Measurements from ENCODE around the gene GMDS. TPM values are rescaled to one million over a fixed set of nuclear protein-coding genes. Genes with fewer than 3 reads are reported as not detected.

Gene GMDS
- total and polyA plus RNA-seq, 2 experiments from 2014 or later: 30.1 to 36.5 TPM

- no peak for TF ChIP-seq ZNF462 (CRISPR knock-in tag; IDR thresholded peaks at IDR 0.05)
- TF ChIP-seq POLR2AphosphoS5 (IDR thresholded peaks at IDR 0.05; ENCODE audit: low read depth): no peak
- TF ChIP-seq, protein P1, sequence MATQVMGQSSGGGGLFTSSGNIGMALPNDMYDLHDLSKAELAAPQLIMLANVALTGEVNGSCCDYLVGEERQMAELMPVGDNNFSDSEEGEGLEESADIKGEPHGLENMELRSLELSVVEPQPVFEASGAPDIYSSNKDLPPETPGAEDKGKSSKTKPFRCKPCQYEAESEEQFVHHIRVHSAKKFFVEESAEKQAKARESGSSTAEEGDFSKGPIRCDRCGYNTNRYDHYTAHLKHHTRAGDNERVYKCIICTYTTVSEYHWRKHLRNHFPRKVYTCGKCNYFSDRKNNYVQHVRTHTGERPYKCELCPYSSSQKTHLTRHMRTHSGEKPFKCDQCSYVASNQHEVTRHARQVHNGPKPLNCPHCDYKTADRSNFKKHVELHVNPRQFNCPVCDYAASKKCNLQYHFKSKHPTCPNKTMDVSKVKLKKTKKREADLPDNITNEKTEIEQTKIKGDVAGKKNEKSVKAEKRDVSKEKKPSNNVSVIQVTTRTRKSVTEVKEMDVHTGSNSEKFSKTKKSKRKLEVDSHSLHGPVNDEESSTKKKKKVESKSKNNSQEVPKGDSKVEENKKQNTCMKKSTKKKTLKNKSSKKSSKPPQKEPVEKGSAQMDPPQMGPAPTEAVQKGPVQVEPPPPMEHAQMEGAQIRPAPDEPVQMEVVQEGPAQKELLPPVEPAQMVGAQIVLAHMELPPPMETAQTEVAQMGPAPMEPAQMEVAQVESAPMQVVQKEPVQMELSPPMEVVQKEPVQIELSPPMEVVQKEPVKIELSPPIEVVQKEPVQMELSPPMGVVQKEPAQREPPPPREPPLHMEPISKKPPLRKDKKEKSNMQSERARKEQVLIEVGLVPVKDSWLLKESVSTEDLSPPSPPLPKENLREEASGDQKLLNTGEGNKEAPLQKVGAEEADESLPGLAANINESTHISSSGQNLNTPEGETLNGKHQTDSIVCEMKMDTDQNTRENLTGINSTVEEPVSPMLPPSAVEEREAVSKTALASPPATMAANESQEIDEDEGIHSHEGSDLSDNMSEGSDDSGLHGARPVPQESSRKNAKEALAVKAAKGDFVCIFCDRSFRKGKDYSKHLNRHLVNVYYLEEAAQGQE (IDR thresholded peaks at IDR 0.05; ENCODE audit: unreplicated experiment): no peak
Observed at GRCh38 chr6:1598886-1599285, 646.5 kb downstream of the GMDS start (continued).

- H3K4me3 ChIP-seq: no peak overlapping the region
- H3K9me2 ChIP-seq (ENCODE audit: insufficient read depth): no peaks in the 10 kb centered on the region
- Mint-ChIP-seq H3K27me3 (ENCODE audit: insufficient read depth, low read depth, poor library complexity) (peaks cover 51% of the 10 kb centered on the region), H3K4me1 (peaks cover 24% of the 10 kb centered on the region), H3K9me3 (no peaks in the 10 kb centered on the region), H3K4me3 (no peak overlapping the region), H3K36me3 (ENCODE audit: low read depth) (no peaks in the 10 kb centered on the region), H3K27ac (no peak overlapping the region)
- DNase-seq (ENCODE audit: low spot score): no peak
- no peak overlapping the region for H3K4me2 ChIP-seq
- no peaks in the 10 kb centered on the region for H3F3A ChIP-seq (replicated peaks; ENCODE audit: low read depth)
- no peaks in the 10 kb centered on the region for H3K79me2 ChIP-seq (replicated peaks; ENCODE audit: insufficient read depth)
- H3K27ac ChIP-seq (ENCODE audit: low read depth): no peak overlapping the region
- ATAC-seq: no peak
- H4K20me1 ChIP-seq (replicated peaks; ENCODE audit: insufficient read depth): no peaks in the 10 kb centered on the region
- H3K36me3 ChIP-seq (ENCODE audit: insufficient read depth): no peaks in the 10 kb centered on the region
- peaks cover 18% of the 10 kb centered on the region for H3K27me3 ChIP-seq (ENCODE audit: insufficient read depth)
- peaks cover 5% of the 10 kb centered on the region; the same call in 1 of the 2 replicates for H3K4me1 ChIP-seq (ENCODE audit: insufficient read depth)
- H2AFZ ChIP-seq: no peak overlapping the region
- TF ChIP-seq, protein P1 (IDR thresholded peaks at IDR 0.05; ENCODE audit: unreplicated experiment): no peak
- TF ChIP-seq EZH2phosphoT487 (IDR thresholded peaks at IDR 0.05; ENCODE audit: unreplicated experiment) (no peak), JUNB (IDR thresholded peaks at IDR 0.05; ENCODE audit: unreplicated experiment) (no peak), ZNF331 (CRISPR knock-in tag; IDR thresholded peaks at IDR 0.05; ENCODE audit: low read depth) (no peak)
- TF ChIP-seq, protein P2, sequence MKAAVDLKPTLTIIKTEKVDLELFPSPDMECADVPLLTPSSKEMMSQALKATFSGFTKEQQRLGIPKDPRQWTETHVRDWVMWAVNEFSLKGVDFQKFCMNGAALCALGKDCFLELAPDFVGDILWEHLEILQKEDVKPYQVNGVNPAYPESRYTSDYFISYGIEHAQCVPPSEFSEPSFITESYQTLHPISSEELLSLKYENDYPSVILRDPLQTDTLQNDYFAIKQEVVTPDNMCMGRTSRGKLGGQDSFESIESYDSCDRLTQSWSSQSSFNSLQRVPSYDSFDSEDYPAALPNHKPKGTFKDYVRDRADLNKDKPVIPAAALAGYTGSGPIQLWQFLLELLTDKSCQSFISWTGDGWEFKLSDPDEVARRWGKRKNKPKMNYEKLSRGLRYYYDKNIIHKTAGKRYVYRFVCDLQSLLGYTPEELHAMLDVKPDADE (IDR thresholded peaks at IDR 0.05): no peak
Observed at GRCh38 chr6:1598433-1598832, 647.0 kb downstream of the GMDS start.
